DMS 273 (cell line): Measurements from ENCODE around the gene MECR.

ENCODE experiments used
- DNase-seq: peaks from one replicate; lab custom pipeline; 2025; ENCODE audit not compliant: unreplicated experiment; lab: John Stamatoyannopoulos, UW

Gene MECR

GRCh38 chr1:29202584-29203340 is 28.0 kb downstream of the MECR start:
- DNase-seq: peak; percentile 99

GRCh38 chr1:29202053-29202452 is 28.7 kb downstream of the MECR start:
- DNase-seq: no peak

- DNase-seq: no peak
Observed at GRCh38 chr1:29201595-29202051, 29.1 kb downstream of the MECR start.

- no peak for DNase-seq
Observed at GRCh38 chr1:29200906-29201594, 29.7 kb downstream of the MECR start.

- no peak for DNase-seq
Observed at GRCh38 chr1:29197993-29198392, 32.7 kb downstream of the MECR start.

GRCh38 chr1:29197590-29197924 is 33.2 kb downstream of the MECR start:
- peak; percentile 62 for DNase-seq

GRCh38 chr1:29196863-29197589 is 33.7 kb downstream of the MECR start:
- no peak for DNase-seq

- DNase-seq: peak; percentile 29
Observed at GRCh38 chr1:29195881-29196291, 34.8 kb downstream of the MECR start.

GRCh38 chr1:29193879-29194455 is 36.8 kb downstream of the MECR start:
- DNase-seq: no peak

GRCh38 chr1:29190718-29191117 is 40.0 kb downstream of the MECR start:
- DNase-seq: no peak

- no peak for DNase-seq
Observed at GRCh38 chr1:29186707-29187106, 44.0 kb downstream of the MECR start.

GRCh38 chr1:29186252-29186651 is 44.5 kb downstream of the MECR start:
- DNase-seq: no peak

GRCh38 chr1:29183287-29183686 is 47.4 kb downstream of the MECR start:
- no peak for DNase-seq

GRCh38 chr1:29181413-29182225 is 49.1 kb downstream of the MECR start, which contains the start of gene SRSF4:
TSS of gene SRSF4 (minus strand) at chr1:29181900. CDS start at chr1:29181752, 148 bp downstream.
- peak; percentile 99 for DNase-seq

- peak; percentile 75 for DNase-seq
Observed at GRCh38 chr1:29180497-29181412, 50.0 kb downstream of the MECR start.

GRCh38 chr1:29179641-29180184 is 51.0 kb downstream of the MECR start:
- no peak for DNase-seq

GRCh38 chr1:29177022-29177705 is 53.6 kb downstream of the MECR start:
- DNase-seq: no peak

GRCh38 chr1:29176576-29176975 is 54.2 kb downstream of the MECR start:
- DNase-seq: no peak
